Measurements from ENCODE around the gene EIF2B4.

DNA sequence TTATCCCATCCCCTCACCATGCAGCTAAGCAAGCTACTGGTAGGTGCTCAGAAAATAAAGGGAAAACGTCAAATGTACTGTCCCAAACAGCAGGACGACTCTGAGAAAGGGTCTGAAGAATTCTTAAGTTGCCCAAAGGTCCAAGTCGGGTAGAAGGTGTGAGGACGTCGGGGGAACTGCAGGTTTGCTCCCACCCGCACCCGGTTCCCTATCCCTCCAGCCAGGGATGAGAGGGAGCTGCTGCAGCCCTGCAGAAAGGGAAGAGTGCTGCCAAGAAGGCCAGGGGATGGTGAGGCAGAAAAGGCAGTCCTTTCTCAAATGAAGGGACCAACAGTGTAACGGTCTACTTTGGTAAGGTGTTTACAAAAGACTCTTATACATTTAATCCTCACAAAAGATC lies 55.0 kb downstream of the EIF2B4 start:
- TF ChIP-seq, protein P1, sequence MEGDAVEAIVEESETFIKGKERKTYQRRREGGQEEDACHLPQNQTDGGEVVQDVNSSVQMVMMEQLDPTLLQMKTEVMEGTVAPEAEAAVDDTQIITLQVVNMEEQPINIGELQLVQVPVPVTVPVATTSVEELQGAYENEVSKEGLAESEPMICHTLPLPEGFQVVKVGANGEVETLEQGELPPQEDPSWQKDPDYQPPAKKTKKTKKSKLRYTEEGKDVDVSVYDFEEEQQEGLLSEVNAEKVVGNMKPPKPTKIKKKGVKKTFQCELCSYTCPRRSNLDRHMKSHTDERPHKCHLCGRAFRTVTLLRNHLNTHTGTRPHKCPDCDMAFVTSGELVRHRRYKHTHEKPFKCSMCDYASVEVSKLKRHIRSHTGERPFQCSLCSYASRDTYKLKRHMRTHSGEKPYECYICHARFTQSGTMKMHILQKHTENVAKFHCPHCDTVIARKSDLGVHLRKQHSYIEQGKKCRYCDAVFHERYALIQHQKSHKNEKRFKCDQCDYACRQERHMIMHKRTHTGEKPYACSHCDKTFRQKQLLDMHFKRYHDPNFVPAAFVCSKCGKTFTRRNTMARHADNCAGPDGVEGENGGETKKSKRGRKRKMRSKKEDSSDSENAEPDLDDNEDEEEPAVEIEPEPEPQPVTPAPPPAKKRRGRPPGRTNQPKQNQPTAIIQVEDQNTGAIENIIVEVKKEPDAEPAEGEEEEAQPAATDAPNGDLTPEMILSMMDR (IDR thresholded peaks at IDR 0.05; ENCODE audit: low read depth, low read length) = no peak
- TF ChIP-seq EZH2phosphoT487 (IDR thresholded peaks at IDR 0.05; ENCODE audit: low read depth) = no peak
